Activated effector memory CD4-positive, alpha-beta T cell treated with Interleukin-2 at 50 U/mL for 16 hours (primary cell): ENCODE data around the gene RBMS1.
"Not testable (repeated sequence)": the region's sequence is repeated elsewhere in the genome, so short reads cannot be mapped to it uniquely, and the experiment has no call there.

ENCODE experiments used
- DNase-seq: peaks from one replicate; pipeline ENCODE4 v3.0.0-alpha.2; 2020

The RBMS1 gene

GRCh38 chr2:160499865-160500264 lies 6.3 kb upstream of the RBMS1 start:
- no peak for DNase-seq

GRCh38 chr2:160498137-160498536 lies 4.5 kb upstream of the RBMS1 start:
- DNase-seq = no peak

- DNase-seq = no peak
Measured at GRCh38 chr2:160494201-160494644, 616 bp upstream of the RBMS1 start.

GRCh38 chr2:160492401-160493226 lies 993 bp downstream of the RBMS1 start:
- peak; percentile 49 for DNase-seq

GRCh38 chr2:160491911-160492371 lies 1.7 kb downstream of the RBMS1 start:
- DNase-seq = no peak

- no peak for DNase-seq
Measured at GRCh38 chr2:160490733-160491685, 2.6 kb downstream of the RBMS1 start.

- DNase-seq = no peak
Measured at GRCh38 chr2:160489111-160489510, 4.5 kb downstream of the RBMS1 start.

- not testable (repeated sequence) for DNase-seq
Measured at GRCh38 chr2:160488289-160488688, 5.3 kb downstream of the RBMS1 start.

GRCh38 chr2:160486341-160486740 lies 7.3 kb downstream of the RBMS1 start:
- no peak for DNase-seq

- DNase-seq = no peak
Measured at GRCh38 chr2:160484859-160485520, 8.6 kb downstream of the RBMS1 start.

GRCh38 chr2:160482673-160483072 lies 10.9 kb downstream of the RBMS1 start:
- no peak for DNase-seq

GRCh38 chr2:160479269-160479668 lies 14.3 kb downstream of the RBMS1 start:
- no peak for DNase-seq

GRCh38 chr2:160478660-160479059 lies 14.9 kb downstream of the RBMS1 start:
- no peak for DNase-seq

- no peak for DNase-seq
Measured at GRCh38 chr2:160477032-160477431, 16.6 kb downstream of the RBMS1 start.

GRCh38 chr2:160474891-160475787 lies 18.5 kb downstream of the RBMS1 start:
- no peak for DNase-seq

GRCh38 chr2:160474319-160474645 lies 19.3 kb downstream of the RBMS1 start:
- no peak for DNase-seq

- no peak for DNase-seq
Measured at GRCh38 chr2:160473468-160474318, 19.9 kb downstream of the RBMS1 start.

- no peak for DNase-seq
Measured at GRCh38 chr2:160472839-160473251, 20.8 kb downstream of the RBMS1 start.

GRCh38 chr2:160471950-160472349 lies 21.7 kb downstream of the RBMS1 start:
- no peak for DNase-seq

- DNase-seq = no peak
Measured at GRCh38 chr2:160469621-160470204, 23.9 kb downstream of the RBMS1 start.

- no peak for DNase-seq
Measured at GRCh38 chr2:160469164-160469563, 24.4 kb downstream of the RBMS1 start.
